OCI-LY3 (cell line): ENCODE data around the gene DOLK.

Source experiments
- CTCF ChIP-seq: fragments of 200-600, 300-600 bp; sonication (generic); IDR thresholded peaks from 2 replicates; pipeline ENCODE4 v1.5.1; 2014; ENCODE audit warnings: antibody characterized with exemption, low read length, low read depth
- EZH2phosphoT487 ChIP-seq: fragments of 200-600 bp; shearing (Covaris generic); IDR thresholded peaks from 2 replicates; pipeline ENCODE4 v1.6.1; 2018; ENCODE audit warnings: antibody characterized with exemption, mixed run types, low read depth

GRCh38 chr9:128903079-128903461 lies 44.3 kb downstream of the DOLK start:
- no peak for TF ChIP-seq CTCF
- TF ChIP-seq EZH2phosphoT487: no peak
